ENCODE data around the gene KLF13. TPM values are rescaled to one million over a fixed set of nuclear protein-coding genes. Genes with fewer than 3 reads are reported as not detected.
A peak's percentile ranks its signal among the peaks of the same experiment; 100 is the strongest.

Gene KLF13
- total and polyA plus RNA-seq, 11 donors = 22.4 to 74.0 (median 56.4) TPM

DNA sequence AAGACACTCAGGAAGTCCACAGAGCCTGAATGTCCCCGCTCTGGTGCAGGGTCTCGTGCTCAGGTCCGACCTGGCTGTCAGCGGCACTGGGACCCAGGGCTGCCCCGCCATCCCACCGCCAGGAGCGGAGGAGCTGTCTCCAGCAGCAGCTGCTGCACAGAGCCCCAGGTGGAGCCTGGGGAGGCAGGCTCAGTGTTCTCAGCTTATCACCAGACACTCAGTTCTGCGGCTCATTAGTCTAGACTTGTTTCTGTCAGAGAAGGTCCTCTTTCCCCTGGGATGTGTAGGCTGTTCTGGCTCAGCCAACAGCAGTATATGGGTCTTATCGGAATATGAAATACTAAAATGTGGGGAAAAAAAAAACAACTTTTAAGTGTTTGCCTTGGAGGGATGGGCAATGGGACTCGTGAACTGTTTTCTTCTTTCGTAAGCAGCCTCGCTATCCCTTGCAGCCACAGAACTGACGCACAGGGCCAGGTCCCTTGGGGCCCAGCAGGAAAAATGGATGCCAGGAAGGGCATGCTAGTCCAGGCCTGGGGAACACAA is 75.9 kb downstream of the KLF13 start:
- intact Hi-C loops (cut with DNase I) = loop anchor here in 4 of 10 donors (5.0 to 10.0 kb wide), 4 partner anchors 35 to 85 kb away; no protein-coding TSS in a partner anchor
- peak; percentile 67 to 85 (median 72) for DNase-seq
- TF ChIP-seq POLR2A (IDR thresholded peaks at IDR 0.05) = peak in 1 of 2 donors; percentile 37
- TF ChIP-seq, protein P1, sequence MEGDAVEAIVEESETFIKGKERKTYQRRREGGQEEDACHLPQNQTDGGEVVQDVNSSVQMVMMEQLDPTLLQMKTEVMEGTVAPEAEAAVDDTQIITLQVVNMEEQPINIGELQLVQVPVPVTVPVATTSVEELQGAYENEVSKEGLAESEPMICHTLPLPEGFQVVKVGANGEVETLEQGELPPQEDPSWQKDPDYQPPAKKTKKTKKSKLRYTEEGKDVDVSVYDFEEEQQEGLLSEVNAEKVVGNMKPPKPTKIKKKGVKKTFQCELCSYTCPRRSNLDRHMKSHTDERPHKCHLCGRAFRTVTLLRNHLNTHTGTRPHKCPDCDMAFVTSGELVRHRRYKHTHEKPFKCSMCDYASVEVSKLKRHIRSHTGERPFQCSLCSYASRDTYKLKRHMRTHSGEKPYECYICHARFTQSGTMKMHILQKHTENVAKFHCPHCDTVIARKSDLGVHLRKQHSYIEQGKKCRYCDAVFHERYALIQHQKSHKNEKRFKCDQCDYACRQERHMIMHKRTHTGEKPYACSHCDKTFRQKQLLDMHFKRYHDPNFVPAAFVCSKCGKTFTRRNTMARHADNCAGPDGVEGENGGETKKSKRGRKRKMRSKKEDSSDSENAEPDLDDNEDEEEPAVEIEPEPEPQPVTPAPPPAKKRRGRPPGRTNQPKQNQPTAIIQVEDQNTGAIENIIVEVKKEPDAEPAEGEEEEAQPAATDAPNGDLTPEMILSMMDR (IDR thresholded peaks at IDR 0.05) = no peak
- H3K27me3 ChIP-seq = no peaks in the 10 kb centered on the region
- WGBS, 4 donors = 54 to 67% (median 57%) methylated on average over 9 to 13 of the region's 13 CpGs
- H3K36me3 ChIP-seq = no peaks in the 10 kb centered on the region
- H3K4me1 ChIP-seq = peaks cover 0 to 32% (median 18%) of the 10 kb centered on the region in 12 donors
- H3K27ac ChIP-seq = peak overlapping the region in 11 of 12 donors; percentile 37 to 78 (median 55)
- peaks cover 0 to 3% (median 0%) of the 10 kb centered on the region in 12 donors for H3K9me3 ChIP-seq
- H3K4me3 ChIP-seq = peak overlapping the region in 3 of 12 donors; percentile 1 to 10 (median 2)
- ATAC-seq = peak; percentile 35 to 84 (median 80)

DNA sequence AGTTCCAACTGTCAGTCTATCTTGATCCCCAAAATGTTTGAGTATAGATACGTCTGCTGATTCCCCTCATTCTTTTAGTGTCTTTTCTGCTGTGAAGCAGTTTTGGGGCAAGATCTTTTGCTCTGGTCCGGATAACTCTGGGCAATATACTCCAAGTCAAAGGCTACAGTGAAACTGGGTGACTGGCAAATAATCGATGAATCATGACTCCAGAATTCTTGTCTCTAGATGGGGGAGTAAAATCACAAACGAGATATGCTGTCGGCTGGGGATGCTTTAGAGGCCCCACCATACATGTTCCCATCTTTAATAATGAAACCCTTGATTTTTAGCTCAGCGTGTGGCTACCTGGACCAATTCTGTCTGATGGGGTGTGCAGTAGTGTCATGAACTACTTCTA is 76.5 kb downstream of the KLF13 start:
- intact Hi-C loops (cut with DNase I) = loop anchor here in 4 of 10 donors (5.0 to 10.0 kb wide), 4 partner anchors 34 to 84 kb away; no protein-coding TSS in a partner anchor
- Histone ChIP-seq H3K4me1 (peaks cover 0 to 27% (median 13%) of the 10 kb centered on the region in 12 donors), H3K36me3 (no peaks in the 10 kb centered on the region), H3K9me3 (peaks cover 0 to 3% (median 0%) of the 10 kb centered on the region in 12 donors), H3K4me3 (peak overlapping the region in 1 of 12 donors; percentile 10), H3K27me3 (no peaks in the 10 kb centered on the region), H3K27ac (peak overlapping the region in 11 of 12 donors; percentile 24 to 78 (median 54))
- TF ChIP-seq, protein P1 (IDR thresholded peaks at IDR 0.05) = no peak
- no peak for TF ChIP-seq POLR2A (IDR thresholded peaks at IDR 0.05)
- peak in 1 of 4 donors; percentile 10 for ATAC-seq
- WGBS, 4 donors = 83 to 91% (median 84%) methylated on average over 6 of the region's 6 CpGs
- no peak for DNase-seq

DNA sequence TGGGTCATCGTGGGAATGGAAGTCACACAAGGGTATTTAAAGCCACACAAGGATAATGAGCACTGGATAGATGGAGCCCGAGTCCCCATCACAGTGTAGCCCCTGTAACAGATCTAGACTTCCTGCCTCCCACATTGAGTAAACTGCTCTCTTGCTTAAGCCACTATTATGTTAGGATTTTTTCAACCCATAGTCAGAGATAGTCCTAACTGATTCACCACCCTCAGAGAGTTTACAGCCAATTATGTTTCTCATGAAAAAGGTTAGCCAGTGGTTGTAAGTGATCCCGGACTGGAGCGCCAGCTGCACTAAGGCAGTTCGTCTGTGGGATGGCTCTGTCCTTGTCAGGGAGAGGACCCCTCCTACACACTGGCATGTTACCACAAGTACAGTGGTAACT is 77.0 kb downstream of the KLF13 start:
- TF ChIP-seq, protein P1 (IDR thresholded peaks at IDR 0.05) = no peak
- TF ChIP-seq POLR2A (IDR thresholded peaks at IDR 0.05) = no peak
- peaks cover 0 to 22% (median 9%) of the 10 kb centered on the region in 12 donors for H3K4me1 ChIP-seq
- H3K36me3 ChIP-seq = no peaks in the 10 kb centered on the region
- H3K9me3 ChIP-seq = peaks cover 0 to 7% (median under 1%) of the 10 kb centered on the region in 12 donors
- ATAC-seq (peak in 1 of 4 donors; percentile 13), DNase-seq (no peak)
- intact Hi-C loops (cut with DNase I) = loop anchor here in 4 of 10 donors (5.0 to 10.0 kb wide), 4 partner anchors 34 to 84 kb away; no protein-coding TSS in a partner anchor
- H3K27me3 ChIP-seq = no peaks in the 10 kb centered on the region
- H3K27ac ChIP-seq = peak overlapping the region in 6 of 12 donors; percentile 24 to 75 (median 54)
- no peak overlapping the region for H3K4me3 ChIP-seq
- WGBS, 4 donors = 94 to 97% (median 95%) methylated on average over 5 of the region's 5 CpGs

DNA sequence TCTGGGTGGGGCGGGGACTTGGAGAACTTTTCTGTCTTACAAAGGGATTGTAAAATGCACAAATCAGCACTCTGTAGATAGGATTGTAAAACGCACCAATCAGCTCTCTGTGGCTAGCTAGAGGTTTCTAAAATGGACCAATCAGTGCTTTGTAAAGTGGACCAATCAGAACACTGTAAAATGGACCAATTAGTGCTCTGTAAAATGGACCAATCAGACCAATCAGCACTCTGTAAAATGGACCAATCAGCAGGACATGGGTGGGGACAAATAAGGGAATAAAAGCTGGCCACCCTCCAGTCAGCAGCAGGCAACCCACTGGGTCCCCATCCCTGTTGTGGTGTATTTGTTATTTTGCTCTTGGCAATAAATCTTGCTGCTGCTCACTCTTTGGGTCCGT is 77.7 kb downstream of the KLF13 start:
- Histone ChIP-seq H3K9me3 (peaks cover 0 to 13% (median 6%) of the 10 kb centered on the region in 12 donors), H3K27ac (no peak overlapping the region), H3K4me3 (no peak overlapping the region), H3K27me3 (no peaks in the 10 kb centered on the region), H3K4me1 (peaks cover 0 to 15% (median 6%) of the 10 kb centered on the region in 12 donors), H3K36me3 (no peaks in the 10 kb centered on the region)
- no peak for DNase-seq
- intact Hi-C loops (cut with DNase I) = loop anchor here in 4 of 10 donors (5.0 to 10.0 kb wide), 4 partner anchors 33 to 83 kb away; no protein-coding TSS in a partner anchor
- 92 to 97% (median 95%) methylated on average over 3 of the region's 3 CpGs for WGBS, 4 donors
- ATAC-seq = no peak
- TF ChIP-seq POLR2A (IDR thresholded peaks at IDR 0.05) = no peak
- TF ChIP-seq, protein P1 (IDR thresholded peaks at IDR 0.05) = no peak
